GM21723 (cell line): ENCODE data around the gene IQUB.
"Not testable (repeated sequence)": the region's sequence is repeated elsewhere in the genome, so short reads cannot be mapped to it uniquely, and the experiment has no call there.

Source experiments
- ATAC-seq: cut with Tn5 transposase; IDR thresholded peaks from one replicate; pipeline ENCODE4 v1.9.1; 2021; ENCODE audit warnings: mild to moderate bottlenecking, moderate library complexity; ENCODE audit not compliant: unreplicated experiment

The IQUB gene

GRCh38 chr7:123494193-123494796 is 40.1 kb downstream of the IQUB start:
- peak; percentile 73 for ATAC-seq

DNA sequence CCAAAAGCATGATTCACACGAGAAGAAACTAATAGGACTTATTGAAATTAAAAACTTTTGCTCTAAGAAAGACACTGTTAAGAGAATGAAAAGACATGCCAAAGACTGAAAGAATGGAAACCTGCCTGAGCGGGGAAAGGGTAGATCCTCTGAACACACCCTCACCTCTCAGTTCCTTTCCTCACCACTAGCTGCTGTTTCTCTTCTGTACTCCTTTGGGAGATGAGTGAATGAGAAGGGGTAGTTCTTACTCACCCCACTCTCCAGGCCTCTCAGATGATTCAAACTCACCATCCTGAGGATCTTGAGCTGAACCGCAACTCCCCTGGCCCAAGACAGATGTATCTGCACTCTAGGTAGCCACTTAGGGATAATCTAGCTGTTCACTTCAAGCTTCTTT is 41.9 kb downstream of the IQUB start:
- ATAC-seq, result peak; percentile 57

GRCh38 chr7:123485721-123486120 is 48.7 kb downstream of the IQUB start:
- ATAC-seq, result no peak

GRCh38 chr7:123485187-123485586 is 49.2 kb downstream of the IQUB start:
- no peak for ATAC-seq

DNA sequence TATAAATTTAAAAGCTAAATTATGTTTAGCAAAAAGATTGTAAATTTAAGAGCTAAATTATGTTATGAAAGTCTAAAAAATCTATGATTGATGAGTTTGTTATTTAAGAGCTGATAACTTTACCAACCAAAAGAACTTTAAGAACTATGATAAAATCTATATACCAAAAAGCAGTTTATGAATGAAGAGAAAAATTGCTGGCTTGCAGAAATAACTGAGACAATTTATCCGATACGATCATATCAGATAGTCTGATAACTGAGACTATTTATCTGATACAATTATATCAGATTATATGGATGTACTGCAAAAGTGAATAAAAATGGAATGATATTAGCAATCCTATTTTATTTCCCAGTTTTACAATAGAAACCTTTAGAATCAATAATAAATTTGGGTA is 50.2 kb downstream of the IQUB start:
- no peak for ATAC-seq

DNA sequence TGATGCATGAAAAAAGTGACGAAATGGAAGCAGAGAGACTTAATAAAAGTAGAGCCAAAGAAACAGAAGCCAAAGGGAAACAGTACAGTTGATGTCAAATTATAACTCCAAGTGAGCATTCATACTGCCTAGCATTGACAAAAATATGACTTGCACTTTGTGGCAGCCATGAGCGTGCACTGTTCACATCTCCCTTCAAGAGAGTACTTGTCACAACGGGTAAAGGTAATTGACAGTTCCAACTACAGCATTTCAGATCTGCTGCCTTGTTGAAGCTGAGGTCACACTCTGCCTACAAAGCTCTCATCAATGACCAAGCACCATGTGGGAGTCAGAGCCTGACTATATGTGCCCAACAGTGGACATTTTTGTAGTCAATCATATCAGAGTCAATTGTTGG is 54.3 kb downstream of the IQUB start:
- ATAC-seq, result no peak

GRCh38 chr7:123478056-123478455 is 56.3 kb downstream of the IQUB start:
- not testable (repeated sequence) for ATAC-seq

DNA sequence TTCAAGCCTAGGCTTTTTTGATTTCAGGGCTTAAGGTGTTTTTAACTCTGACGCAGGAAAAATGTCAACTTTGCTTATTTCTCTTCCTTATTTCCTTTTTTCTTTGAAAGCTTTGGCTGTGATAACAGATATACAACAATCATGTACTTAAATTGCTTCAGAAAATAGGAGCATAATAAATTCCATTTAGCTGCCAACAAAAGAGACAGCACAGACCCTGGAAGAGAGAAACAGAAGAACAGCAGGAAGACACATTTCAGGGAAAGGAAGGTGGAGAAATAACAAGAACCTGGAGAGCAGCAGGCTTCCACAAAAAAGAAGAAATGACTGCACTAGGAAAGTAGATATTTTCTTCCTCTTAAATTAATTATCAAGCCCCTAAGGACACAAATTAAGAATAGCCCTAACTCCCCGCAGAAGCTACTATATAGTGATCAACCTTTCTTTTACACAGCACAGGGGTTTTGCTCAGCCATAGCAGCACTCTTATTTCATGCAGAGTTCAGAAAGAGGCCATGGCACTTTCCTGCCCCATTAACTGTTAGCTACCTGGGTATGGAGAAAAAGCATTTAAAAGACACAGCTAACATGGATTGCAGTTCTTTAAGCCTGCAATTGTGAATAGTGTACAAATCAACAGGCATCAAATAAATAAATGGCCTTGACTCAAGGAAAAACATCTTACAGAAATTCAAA is 61.5 kb downstream of the IQUB start:
- no peak for ATAC-seq

- ATAC-seq, result no peak
Observed at GRCh38 chr7:123472327-123472726, 62.1 kb downstream of the IQUB start.

- no peak for ATAC-seq
Observed at GRCh38 chr7:123468303-123468702, 66.1 kb downstream of the IQUB start.

GRCh38 chr7:123463890-123464289 is 70.5 kb downstream of the IQUB start:
- no peak for ATAC-seq

DNA sequence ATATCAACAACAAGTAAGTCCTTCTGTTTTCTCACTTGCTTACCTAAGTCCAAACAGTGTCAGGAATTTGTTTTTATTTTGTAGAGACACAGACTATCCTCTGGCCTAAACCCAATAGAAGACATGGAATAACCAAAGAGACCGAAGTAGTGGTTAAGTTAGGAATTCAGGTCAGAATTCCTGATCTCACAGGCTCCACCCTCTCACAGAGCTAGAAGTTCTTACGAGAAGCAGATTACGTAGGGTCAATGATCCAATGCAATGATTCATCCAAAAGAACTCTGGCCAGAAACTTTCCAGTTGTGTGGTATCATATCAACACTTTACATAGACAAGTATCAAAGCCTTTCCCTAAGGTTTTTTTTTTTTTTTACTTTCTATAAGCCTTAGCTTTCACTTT is 73.8 kb downstream of the IQUB start:
- ATAC-seq, result no peak

GRCh38 chr7:123455965-123456470 is 78.4 kb downstream of the IQUB start:
- ATAC-seq, result no peak

DNA sequence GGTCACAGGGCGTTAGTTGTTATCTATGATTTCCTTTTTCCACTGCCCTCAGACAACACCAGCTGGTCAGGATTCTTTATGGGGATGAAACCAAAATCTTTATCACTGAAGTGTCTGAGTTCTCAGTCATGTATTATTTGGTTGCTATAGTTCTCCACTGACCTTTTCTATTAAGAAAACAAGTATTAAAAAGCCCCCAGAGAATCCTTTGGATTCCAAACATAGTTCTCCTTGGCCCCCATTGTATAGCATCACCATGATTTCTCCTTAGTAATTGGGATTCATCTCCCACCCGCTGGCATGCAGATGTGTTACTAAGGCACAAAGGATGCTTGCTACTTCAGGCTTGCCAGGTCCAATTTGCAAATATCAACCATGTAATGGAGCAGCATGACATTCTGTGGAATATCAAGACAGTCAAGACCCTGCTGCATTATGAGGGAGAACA is 94.3 kb downstream of the IQUB start:
- no peak for ATAC-seq

DNA sequence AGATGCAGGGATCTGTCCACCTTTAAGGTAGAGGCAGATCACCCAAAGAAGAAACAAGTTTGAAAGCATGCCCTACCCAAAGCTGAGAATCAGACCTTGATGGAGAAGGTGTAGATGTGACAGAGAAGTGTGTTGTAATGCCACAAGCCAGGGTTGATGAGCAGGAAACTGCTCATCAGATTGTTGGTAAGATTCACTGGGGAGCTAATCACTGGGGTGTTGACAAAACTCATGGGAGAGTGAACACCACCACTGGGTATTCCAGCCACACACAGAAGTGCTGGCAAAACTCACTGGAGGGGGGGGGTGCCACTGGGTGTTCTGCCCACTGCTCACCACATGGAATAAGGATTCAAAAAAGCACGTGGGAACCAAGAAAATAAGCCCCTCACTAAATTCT is 95.2 kb downstream of the IQUB start:
- no peak for ATAC-seq

DNA sequence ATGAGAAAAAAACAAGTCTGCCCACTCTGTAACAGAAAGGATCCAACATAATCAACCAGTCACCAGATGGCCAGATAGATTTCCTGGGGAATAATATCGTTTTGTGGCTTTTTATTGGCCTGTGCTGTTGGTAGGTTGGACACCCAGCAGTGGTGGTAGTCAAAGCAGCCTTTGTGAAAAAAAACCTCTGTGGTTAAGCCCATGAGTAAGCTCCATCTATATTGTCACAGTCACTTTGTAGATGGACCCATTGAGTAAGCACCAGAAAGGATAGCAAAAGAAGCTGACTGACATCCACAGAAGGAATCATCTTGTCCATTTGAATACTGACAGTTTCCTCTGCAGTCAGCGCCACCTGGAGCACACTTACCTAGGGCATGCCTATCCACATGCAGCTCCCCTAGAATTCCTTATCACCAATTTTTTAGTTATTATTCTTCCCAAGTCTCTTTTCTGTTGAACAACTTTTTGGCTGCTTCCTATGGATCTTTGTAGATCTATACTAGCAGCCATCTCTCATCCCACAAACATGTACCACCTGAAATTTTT is 96.9 kb downstream of the IQUB start:
- ATAC-seq, result no peak

DNA sequence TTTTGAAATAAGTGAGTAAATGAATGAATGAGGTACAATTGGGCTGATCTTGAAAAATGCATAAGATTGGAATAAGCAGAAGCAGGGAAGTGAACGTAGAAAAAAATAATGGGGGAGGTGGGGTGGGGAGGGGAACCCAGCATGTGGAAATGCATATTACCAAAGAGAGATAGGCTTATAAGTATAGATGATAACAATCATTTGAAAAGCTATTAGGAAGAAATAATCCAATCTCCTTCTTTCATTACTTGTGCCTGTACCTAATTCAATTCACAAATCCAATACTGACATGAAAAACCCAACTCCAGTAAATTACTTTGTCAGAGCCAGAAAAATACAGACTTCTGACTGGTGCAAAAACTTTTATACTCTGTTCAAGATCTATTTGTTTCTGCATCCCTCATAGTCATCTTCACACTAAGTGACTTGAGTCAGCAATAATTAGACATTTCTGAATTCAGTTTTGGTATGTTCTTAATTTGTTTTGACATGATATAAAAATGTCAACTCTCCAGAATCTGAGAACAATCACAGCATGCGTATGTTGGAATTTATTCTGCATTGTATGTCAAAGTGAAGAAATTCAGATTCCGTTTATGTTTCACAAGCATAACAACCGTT is 99.2 kb downstream of the IQUB start:
- ATAC-seq, result no peak

GRCh38 chr7:123433665-123434064 is 100.7 kb downstream of the IQUB start:
- no peak for ATAC-seq

DNA sequence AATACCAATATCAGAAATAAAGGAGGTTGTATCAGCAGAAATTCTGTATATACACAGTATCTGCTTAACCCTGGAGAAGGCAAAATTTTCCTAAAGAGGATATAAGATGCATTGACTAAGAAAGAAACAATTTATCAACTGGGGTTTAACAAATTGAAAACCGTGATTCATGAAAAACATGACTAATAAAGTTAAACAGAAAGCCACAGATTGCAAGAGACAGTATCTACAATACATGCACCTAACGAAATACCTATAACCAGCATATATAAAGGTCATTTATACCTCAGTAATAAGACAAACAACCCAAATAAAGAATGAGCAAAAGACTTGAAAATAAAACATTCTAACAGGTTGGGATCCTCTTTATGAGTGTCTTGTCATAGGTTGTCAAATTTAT is 101.8 kb downstream of the IQUB start:
- ATAC-seq, result no peak

DNA sequence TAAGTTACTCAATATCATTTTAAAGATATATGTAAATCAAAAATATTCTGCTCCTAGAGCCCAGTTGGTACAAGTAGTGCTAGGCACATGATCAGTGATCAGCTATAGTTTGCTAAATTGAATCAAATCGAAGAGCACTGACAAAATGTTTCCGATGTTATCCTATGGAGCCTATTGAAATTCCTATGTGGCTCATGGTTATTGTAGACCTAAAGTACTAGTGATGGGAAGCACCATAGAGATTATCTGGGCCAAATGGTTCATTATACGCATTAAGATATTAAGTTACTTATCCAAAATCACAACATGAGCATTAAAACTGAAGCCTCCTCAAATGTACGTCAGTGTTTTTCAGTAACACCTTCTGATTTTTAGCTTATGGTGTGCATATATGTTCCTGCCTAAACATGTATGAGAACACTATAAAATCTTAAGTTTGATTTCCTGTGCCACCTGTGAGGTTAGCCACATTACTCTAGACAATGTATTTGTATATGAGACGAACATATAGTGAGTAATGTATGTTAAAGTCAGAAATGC is 103.2 kb downstream of the IQUB start:
- ATAC-seq, result no peak

DNA sequence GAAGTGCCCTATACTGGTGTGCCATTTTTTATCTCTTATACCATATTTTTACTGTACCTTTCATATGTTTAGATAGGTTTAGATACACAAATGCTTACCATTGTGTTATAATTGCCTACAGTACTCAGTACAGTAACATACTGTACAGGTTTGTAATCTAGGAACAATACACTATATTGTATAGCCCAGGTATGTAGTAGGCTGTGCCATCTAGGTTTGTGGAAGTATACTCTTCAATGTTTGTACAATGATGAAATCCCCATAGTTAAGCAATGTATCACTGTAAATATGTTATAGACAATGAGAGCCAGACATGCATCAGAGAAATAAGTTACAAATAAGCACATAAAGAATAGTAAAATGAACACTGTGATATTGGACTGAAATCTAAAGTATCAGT is 109.1 kb downstream of the IQUB start:
- ATAC-seq, result no peak

- no peak for ATAC-seq
Observed at GRCh38 chr7:123424463-123424862, 109.9 kb downstream of the IQUB start.
